Chondrocyte (in vitro differentiated cells): ENCODE measurements around the gene CST1. TPM values are rescaled to one million over a fixed set of nuclear protein-coding genes. Genes with fewer than 3 reads are reported as not detected.
A peak's percentile ranks its signal among the peaks of the same experiment; 100 is the strongest.
"Not testable (repeated sequence)": the region's sequence is repeated elsewhere in the genome, so short reads cannot be mapped to it uniquely, and the experiment has no call there.

Experiments used
- DNase-seq: peaks from one replicate; pipeline ENCODE4 v3.0.0; 2021; ENCODE audit warnings: mixed read lengths, low spot score
- H3K27ac Mint-ChIP-seq: one replicate; pipeline ENCODE4 v1.8.0; 2021; ENCODE audit warnings: mild to moderate bottlenecking, moderate library complexity, mixed read lengths; ENCODE audit not compliant: unreplicated experiment
- H3K27me3 Mint-ChIP-seq: 2 replicates; pipeline ENCODE4 v1.8.0; 2021; ENCODE audit warnings: low read depth, mixed read lengths
- H3K36me3 Mint-ChIP-seq: 2 replicates; pipeline ENCODE4 v1.8.0; 2021; ENCODE audit warnings: low read depth, mixed read lengths
- H3K4me1 Mint-ChIP-seq: 2 replicates; pipeline ENCODE4 v1.8.0; 2021; ENCODE audit warnings: low read depth, mild to moderate bottlenecking, mixed read lengths
- H3K4me3 Mint-ChIP-seq: one replicate; pipeline ENCODE4 v1.8.0; 2021; ENCODE audit warnings: mild to moderate bottlenecking, moderate library complexity, mixed read lengths; ENCODE audit not compliant: unreplicated experiment
- H3K9me3 Mint-ChIP-seq: 2 replicates; pipeline ENCODE4 v1.8.0; 2021; ENCODE audit warnings: low read depth, mixed read lengths
- total RNA-seq: library from RNA; stranded (reverse); gene quantifications from 3 replicates; pipeline ENCODE4 v1.2.1, GENCODE V29; 2021
- TF ChIP-seq, protein P1 (sequence below): fragments of 200-600 bp; sonication (generic); IDR thresholded peaks from 2 replicates; pipeline ENCODE4 v1.5.0; 2021; ENCODE audit warnings: antibody characterized with exemption, mild to moderate bottlenecking, moderate library complexity

CST1 gene
- total RNA-seq, 1 donor from 2014 or later: not detected

DNA sequence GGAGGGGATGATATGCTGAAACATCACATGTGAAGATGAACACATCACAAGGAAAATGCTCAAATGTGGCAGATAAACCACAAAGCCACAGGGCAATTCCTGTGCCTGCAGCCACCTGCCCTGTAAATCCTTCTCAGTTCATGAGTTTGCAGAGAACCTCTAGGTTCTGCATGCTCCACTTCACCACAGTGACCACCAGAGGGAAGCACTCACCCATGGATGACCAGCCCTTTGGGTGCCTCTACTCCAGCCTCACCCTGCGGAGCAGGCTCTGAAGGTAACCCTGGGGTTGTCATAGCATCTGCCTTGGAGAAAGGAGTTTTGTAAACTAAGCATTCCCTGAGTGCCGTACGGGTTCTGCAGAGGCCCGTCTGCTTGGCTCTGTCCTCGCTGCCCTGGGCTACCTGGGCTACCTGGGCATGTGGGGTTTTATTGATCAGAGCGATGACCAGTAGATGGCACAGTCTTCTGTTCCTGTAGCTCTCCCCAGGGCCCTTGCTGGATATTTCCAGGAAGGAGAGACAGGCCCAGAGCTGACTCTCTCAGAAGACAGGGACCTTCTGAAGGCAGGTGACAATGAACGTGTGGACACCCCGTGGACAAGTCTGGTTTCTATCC lies 31.7 kb upstream of the CST1 start:
- Mint-ChIP-seq H3K4me1 (peaks cover 10% of the 10 kb centered on the region), H3K27ac (no peak overlapping the region), H3K36me3 (no peaks in the 10 kb centered on the region), H3K27me3 (peaks cover 14% of the 10 kb centered on the region), H3K9me3 (no peaks in the 10 kb centered on the region), H3K4me3 (no peak overlapping the region)
- TF ChIP-seq, protein P1, sequence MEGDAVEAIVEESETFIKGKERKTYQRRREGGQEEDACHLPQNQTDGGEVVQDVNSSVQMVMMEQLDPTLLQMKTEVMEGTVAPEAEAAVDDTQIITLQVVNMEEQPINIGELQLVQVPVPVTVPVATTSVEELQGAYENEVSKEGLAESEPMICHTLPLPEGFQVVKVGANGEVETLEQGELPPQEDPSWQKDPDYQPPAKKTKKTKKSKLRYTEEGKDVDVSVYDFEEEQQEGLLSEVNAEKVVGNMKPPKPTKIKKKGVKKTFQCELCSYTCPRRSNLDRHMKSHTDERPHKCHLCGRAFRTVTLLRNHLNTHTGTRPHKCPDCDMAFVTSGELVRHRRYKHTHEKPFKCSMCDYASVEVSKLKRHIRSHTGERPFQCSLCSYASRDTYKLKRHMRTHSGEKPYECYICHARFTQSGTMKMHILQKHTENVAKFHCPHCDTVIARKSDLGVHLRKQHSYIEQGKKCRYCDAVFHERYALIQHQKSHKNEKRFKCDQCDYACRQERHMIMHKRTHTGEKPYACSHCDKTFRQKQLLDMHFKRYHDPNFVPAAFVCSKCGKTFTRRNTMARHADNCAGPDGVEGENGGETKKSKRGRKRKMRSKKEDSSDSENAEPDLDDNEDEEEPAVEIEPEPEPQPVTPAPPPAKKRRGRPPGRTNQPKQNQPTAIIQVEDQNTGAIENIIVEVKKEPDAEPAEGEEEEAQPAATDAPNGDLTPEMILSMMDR: peak; percentile 72
- DNase-seq: no peak

DNA sequence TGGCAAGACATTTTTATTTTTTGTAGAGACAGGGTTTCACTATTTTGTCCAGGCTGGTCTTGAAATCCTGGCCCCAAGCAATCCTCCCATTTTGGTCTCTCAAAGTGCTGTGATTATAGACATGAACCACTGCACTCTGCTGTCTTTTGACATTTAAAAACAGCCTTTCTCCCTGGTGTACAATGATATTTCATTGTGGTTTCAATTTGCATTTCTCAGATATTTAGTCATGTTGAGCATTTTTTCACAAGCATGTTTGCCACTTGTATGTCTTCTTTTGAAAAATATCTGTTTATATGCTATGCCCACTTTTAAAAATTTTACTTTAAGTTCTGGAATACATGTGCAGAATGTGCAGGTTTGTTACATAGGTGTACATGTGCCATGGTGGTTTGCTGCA lies 27.9 kb upstream of the CST1 start:
- not testable (repeated sequence) for H3K9me3 Mint-ChIP-seq, H3K27ac Mint-ChIP-seq, H3K4me3 Mint-ChIP-seq, H3K36me3 Mint-ChIP-seq, DNase-seq
- peaks cover 10% of the 10 kb centered on the region for H3K27me3 Mint-ChIP-seq
- H3K4me1 Mint-ChIP-seq: peaks cover 18% of the 10 kb centered on the region

DNA sequence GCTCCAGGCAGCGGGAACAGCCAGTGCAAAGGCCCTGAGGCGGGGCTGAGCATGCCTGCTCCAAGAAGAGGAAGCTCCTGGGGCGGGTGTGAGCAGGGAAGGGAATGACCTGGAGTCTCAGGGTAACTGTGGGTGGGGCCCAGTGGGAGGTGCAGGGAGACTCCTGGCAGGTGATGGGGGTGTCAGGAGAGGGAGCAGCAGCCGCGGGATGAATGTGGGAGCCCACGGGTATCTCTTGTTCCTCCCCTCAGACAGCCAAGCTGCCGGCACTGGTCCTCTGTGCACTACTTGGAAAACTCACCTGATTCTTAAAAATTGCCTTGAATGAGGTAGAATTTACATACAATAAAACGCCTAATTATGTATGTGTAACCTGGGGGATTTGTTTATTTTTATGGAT lies 26.6 kb upstream of the CST1 start:
- Mint-ChIP-seq H3K4me1 (peaks cover 18% of the 10 kb centered on the region), H3K27me3 (peaks cover 17% of the 10 kb centered on the region)
- H3K9me3 Mint-ChIP-seq, H3K27ac Mint-ChIP-seq, DNase-seq, H3K4me3 Mint-ChIP-seq, H3K36me3 Mint-ChIP-seq: not testable (repeated sequence)

DNA sequence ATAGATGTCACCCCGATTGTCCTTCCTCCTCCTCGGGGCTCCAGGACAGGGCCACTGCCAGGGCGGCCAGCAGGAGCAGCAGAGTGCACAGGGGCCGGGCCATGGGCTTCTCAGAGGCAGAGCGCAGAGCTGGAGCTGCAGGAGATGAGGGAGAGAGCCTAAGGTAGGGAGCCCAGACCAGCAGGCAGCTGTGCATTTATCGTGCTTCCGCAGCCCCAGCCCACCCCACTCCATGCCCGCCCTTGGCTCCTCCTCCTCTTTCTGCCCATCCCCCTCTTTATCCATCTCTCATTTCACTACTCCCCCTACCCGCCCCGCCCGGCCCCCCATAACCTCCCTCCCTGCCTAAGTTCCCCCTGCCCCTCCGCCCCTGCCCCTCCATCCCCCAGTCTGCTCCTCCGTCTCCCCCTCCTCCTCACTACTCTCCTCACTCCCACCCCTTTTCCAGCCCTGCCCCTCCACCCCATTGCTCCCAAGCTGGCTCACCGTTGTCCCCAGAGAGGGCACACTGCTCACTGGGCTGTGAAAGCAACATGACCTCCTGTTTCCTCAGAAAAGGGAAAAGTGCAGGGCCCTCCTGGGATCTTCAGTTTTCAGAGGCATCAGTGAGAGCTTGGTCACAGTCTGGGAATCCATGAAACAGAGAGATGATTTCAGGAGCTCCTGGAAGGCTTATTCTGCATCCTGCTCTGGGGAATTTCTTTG lies 25.5 kb upstream of the CST1 start:
- no peak overlapping the region for H3K4me3 Mint-ChIP-seq
- no peak overlapping the region for H3K27ac Mint-ChIP-seq
- peaks cover 23% of the 10 kb centered on the region for H3K27me3 Mint-ChIP-seq
- no peaks in the 10 kb centered on the region for H3K36me3 Mint-ChIP-seq
- no peak for DNase-seq
- peaks cover 18% of the 10 kb centered on the region for H3K4me1 Mint-ChIP-seq
- TF ChIP-seq, protein P1: no peak
- no peaks in the 10 kb centered on the region for H3K9me3 Mint-ChIP-seq

DNA sequence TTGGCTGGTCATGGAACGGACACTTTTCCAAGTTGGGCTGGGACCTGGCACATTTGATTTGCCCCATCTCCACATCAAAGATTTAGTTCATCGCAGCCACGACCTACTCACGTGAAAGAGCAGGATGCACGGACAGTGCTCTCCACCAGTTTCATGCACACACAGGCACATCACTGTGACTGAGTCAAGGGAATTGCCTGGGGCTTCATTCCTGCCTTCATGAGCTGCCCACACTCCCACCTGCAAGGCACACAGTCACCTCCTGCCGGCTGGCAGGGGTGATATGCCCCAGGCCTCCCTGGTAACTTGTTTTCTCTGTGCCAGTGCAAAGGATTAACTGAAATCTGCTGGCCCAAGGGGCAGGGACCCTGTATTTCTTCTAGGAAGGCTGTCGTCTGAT lies 23.3 kb upstream of the CST1 start:
- Mint-ChIP-seq H3K4me3 (no peak overlapping the region), H3K27me3 (peaks cover 32% of the 10 kb centered on the region), H3K9me3 (no peaks in the 10 kb centered on the region), H3K27ac (no peak overlapping the region), H3K4me1 (peaks cover 17% of the 10 kb centered on the region), H3K36me3 (no peaks in the 10 kb centered on the region)
- DNase-seq: no peak
- TF ChIP-seq, protein P1: no peak

DNA sequence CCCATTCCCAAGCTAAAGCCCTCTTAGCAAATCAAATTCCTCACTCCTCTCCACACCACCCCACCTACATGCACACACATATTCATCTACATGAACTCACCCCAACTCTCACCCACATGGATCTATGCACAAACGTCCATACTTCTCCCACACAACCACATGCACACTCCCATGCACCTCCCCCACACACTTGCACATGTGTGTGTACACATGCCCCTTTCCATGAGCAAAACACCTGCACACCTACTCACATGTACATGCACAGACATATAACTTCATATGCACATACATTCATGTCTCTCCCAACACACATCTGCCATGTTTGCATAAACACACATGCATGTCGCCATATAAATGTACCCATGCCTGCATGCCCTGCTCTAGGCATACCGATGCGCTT lies 22.8 kb upstream of the CST1 start:
- Mint-ChIP-seq H3K27ac (no peak overlapping the region), H3K4me3 (no peak overlapping the region), H3K9me3 (no peaks in the 10 kb centered on the region), H3K36me3 (no peaks in the 10 kb centered on the region), H3K4me1 (peaks cover 12% of the 10 kb centered on the region), H3K27me3 (peaks cover 32% of the 10 kb centered on the region)
- DNase-seq: no peak
- TF ChIP-seq, protein P1: no peak
